Activated effector memory CD4-positive, alpha-beta T cell treated with anti-CD3 and anti-CD28 coated beads, Interleukin-2, amount 50 U/mL, for 16 hours (primary cell): ENCODE data around the gene FHL1.
"Not testable (repeated sequence)": the region's sequence is repeated elsewhere in the genome, so short reads cannot be mapped to it uniquely, and the experiment has no call there.

Experiments used
- DNase-seq: peaks from one replicate; pipeline ENCODE4 v3.0.0-alpha.2; 2020

FHL1 gene

DNA sequence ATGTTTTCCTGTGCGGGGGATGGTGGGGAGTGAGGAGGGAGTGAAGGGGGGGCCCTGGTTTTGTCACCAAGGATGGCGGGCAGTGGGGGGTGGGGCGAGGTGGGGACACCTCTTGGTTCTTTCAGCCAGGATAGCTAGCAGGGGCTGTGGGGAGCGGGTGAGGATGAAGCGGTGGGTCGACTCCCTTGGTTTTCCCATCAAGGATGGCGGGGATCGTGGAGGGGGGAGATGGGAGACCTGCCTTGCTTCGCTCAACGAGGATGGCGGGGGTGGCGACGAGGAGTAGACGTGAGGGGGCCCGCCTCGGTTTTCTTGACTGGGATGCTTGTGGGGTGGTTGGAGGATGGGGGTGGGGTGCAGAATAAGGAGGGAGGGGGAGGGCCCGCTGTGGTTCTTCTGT, 643 bp downstream of the FHL1 start:
- DNase-seq: no peak

DNA sequence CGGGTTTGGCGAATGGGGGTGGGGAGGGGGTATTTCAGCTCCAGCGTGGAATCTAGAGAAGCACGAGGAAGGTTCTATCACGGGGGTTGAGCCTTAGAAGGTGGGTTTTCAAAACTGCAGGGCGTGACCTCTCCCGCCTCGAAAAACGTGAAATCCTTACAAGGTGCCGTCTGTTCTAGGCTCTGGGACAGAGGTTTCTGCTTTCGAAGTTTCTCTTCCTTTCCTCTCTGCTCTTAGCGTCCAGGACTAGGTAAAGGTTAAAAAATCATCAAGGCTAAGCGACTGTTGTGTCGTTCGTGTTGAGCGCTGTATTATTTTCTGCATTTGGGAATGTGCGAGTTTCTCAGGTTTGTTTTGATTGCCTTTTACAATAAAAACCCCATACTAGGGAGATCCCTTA, 1.1 kb downstream of the FHL1 start:
- DNase-seq: no peak

DNA sequence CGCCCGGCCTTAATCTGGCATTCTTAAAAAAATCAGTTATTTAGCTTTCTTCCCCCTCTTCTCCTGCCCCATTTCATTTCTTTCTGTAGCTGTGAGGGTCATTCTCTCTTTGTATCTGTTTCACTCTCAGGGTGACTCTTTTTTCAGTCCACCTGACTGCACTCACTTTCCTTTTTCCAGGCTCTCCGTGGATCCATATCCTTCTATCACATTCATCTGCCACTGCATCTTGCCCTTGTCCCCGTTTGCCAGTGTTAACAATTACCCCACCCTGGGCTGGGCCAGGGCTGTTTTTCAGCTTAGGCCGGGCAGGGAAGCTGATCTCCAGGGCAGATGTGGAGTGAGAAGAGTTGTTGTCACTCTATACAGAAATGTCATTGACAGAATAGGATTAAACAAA, 7.7 kb downstream of the FHL1 start:
- no peak for DNase-seq

DNA sequence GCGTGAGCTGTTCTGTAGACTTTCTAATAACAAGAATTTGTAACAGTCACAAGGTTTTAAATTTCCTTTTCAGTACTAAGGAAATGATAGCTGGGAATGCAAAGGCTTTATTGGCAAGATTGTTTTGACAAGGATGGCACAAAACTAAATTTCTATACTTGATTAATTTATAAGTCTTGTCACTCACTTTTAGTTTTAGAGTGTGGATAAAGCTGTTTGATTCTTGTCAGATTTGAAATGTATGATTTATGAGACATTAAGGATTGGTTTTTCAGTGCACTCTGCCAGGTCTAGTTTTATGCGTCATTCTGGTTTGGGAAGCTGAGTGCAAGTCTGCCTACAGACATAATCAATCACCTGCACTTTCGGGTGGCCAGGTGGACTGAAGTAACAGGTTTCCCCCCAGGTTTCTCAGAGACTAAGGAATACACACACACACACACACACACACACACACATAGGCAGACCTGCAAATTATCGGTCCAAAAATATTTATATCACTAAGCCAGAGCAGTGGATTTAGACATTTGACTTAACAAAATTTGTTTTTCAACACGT, 9.3 kb downstream of the FHL1 start:
- no peak for DNase-seq

DNA sequence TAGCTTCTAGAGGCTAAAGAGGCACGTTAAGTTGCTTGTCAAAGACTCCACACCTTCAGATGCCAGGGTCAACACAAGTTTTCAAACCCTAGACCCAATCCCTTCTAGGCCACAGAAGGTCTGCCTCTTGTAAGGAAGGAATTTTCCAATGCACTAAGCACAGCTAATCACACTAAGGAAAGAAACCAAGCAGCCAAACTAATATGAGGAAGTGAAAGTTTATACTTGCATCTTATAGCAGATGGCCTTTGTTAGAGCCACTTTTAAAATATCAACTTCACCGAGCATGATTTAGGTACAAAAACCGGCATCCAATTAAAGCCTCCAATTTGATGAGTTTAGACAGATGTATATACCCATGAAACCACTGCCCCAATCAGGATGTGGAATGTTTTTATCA, 9.9 kb downstream of the FHL1 start:
- no peak for DNase-seq

DNA sequence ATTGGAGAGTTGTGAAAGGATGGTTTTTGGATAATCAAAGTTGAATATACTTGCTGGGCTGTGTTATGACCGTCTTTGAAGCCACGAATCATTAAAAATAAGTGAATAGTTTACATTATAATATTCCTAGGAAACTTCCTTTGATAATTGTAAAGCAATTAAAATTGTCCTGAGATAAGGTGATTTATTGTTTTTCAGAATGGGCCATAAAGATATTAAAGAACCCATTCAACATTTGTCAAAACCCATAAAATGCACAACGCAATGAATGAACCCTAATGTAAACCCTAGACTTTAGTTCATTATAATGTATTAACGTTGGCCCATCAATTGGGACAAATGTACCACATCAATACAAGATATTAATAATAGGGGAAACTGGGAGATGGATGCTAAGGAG, 11.4 kb downstream of the FHL1 start:
- DNase-seq: no peak

DNA sequence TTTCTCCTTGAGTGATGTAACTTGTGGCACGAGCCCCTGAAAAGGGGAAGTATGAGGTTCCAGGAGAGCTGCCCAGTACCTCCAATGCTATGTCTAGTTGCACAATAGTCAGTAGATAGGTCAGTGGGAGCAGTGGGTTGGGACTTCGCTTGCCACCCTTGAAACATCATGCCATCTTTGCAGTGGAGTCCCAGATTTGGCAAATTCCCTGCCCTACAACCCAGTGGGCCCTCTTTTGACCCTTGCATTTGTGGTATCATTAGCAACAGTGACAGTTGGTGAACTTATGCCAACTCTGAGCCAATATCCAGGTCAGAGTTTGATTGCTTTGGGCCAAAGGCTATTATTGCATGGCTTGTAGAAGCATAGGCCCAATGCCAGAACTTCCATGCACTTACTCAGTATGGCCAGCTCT, 12.3 kb downstream of the FHL1 start:
- DNase-seq: no peak

DNA sequence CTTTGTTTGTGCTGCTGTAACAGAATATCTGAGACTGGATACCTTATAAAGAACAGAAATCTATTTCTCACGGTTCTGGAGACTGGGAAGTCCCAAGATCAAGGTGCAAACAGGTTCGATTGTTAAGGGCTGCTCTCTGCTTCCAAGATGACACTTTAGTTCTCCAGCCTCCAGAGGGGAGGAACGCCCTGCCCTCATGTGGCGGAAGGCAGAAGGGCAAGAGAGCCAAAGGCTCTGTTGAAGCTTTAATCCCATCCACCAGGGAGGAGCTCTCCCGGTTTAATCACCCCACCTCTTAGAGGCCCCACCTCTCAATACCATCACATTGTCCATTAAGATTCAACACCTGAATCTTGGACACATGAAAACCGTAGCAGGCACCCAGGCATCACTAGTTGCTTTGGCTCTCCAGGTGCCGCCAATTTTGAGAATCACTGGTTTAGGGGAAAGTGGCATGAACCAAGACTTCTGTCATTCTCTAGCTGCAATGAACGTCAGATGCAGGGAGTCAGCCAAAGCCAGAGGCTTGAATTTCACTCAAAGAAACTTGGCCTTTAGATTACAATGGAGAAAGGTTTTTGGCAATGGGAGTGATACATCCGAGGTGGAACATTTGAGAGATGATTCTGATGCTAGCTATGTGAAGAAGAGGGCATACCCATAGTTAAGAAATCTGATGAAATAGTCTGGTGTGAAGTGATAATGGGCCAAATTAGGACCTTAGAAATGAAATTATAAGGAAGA, 15.7 kb downstream of the FHL1 start:
- peak; percentile 77 for DNase-seq

DNA sequence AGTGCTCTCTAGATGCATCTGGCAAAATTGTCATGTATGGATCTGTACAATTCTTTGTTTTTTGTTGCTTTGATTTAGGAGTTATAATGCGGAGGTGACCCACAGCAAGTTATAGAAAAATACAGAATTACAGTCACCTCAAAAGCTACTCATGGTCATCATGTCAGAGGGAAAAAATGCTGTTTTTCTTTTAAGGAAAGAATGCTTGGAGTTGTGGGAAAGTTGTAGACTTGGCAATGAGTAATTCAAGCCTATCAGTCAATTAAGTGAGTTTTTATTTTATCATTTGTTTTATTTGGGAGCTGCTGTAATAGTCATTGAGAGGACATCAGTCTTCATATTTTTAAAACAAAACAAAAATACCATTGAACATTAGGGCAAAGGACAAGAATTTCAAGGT, 16.4 kb downstream of the FHL1 start:
- DNase-seq: no peak

DNA sequence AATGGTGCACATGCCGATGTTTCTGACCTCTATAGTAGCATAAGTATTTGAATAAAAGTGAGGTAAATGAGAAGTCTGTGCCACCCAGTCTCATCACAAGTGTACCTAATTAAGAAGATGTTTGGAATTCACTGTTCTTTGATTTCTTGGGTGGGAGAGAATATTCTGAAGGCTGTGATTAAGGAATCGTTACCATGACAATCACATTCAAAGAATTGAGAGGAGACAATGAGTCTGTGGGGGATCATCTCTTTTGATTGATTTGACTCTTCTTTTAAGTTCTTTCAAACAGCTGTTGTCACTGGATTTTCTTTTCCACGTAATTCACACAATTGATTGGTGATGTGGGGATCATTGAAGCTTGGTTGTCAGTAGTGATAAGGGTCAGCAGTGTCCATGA, 18.1 kb downstream of the FHL1 start:
- DNase-seq: no peak

DNA sequence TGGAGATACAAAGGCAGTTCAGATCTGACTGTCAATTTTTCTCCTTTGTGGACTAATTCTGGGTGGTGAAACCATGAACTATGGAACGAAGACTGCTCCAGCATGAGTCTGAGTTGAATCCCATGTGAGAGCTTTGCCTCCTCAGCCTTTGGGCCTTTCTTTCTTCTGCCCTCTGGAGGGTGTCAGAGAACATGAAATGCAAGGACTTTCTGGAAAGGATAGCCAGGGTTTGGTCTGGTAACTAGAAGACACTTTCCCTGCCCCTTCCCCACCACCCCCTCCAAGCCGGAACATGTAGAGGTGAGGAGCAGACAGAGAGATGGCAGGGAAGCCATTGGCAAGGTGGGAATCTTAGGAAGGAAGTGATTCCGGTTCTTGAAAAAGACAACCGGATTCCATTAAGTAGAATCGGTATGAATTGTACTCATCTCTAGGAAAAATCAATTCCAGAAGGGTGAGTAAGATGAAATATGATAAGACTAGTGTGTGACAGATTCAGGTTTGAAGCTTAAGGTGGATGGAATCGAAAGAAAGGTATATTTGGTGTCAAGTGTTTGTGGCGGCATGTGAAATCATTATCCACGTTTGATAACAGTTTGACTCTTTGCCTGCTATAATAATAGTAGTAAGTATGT, 19.0 kb downstream of the FHL1 start:
- DNase-seq: no peak

DNA sequence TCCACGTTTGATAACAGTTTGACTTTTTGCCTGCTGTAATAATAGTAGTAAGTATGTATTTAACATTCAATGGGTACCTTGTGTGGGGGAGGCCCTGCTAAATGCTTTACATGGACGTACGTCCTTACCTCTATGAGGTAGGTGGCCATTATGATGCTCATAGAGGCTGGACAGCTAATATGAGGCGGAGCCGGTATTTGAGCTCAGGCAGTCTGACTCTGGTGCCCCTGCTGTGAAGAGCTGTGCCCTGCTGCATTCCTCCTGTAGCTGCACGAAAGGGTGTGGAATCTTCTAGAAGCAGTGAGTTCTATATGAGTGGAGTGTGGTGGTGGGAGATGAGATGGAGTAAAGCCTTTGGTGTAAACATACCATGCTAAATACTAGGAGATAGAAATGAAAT, 20.7 kb downstream of the FHL1 start:
- DNase-seq: not testable (repeated sequence)

DNA sequence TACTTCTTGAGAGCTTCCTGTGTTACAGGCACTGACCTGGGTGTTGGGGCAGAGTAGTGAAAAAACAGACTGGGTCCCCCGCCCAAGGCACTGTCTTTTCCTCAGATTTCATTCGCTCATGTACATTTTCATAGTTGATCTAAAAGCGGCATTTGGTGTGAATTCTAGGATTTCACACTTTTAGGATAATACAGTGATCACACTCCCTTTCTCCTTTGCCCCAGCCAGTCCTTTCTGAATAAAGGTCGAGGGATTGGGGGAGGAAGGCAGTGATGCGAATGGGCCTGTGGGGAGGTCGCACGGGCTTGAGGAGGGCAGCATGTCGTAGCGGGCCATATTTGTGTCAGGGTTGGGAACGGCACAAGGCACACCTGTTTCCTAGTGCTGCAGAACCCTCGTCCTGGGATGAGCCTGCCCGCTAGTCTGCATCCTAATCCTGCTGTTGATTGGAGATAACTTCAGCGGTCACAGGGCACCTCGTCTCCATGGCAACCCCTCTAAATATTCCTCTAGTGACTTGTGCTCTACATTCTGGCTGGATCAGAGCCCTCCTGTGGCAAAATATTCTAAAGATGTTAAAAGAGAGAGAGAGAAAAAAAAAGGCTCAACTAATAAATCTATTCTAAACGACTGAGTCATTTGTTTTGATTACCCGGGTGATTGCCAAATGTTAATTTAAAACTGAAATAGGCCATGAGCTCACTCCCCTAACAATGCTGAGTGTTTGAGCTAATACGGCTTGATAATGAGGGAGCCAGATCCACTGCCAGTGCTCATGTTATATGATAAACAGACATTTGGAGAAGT, 21.8 kb downstream of the FHL1 start:
- no peak for DNase-seq

DNA sequence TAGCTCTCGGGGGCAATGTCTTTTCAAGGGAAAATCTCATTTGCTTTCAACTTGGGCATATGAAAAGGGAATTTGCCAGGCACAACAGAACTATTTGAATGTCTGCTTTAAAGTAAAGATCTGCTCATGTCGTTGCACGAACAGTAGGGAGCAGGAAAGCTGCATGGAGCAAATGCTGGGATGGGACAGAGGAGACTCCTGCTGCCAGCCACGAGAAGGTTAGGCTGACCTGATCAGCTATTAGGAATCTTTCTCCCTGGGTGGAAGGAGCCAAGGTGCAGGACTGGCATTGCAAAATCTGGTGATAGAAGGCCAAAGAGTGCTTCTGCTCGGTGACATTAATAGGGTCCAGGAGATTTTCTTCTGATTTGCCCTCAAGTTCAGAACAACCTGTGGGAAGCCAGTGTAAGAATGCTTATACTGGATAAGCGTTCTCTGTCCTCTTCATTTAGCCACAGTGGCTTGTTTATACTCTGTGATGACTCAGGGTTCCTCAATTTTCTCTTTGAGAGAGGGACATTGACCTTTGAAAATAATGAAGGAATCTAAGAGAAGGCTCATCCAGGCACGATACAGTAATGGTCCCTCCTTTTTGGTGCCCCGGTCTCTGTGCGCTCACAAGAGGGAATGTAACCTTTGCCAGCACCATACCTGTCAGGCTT, 22.9 kb downstream of the FHL1 start:
- DNase-seq: no peak

DNA sequence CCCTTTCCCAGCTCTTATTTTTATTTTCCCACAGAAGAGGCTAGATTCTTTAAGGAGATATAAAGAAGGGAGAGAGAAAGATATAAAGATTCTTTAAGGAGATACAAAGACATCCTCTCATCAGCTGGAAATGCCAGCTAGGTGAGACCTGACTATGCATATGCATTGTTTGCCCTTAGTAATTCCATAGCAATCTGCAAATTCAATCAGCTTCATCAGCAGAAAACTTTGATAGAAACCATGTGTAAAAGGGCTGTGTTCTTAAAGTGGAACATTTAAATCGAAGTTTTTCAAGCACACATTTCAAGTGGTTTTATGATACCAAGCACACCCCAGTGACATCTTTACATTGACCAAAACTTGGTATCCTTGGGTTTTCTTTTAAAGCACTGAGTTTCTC, 24.1 kb downstream of the FHL1 start:
- no peak for DNase-seq

DNA sequence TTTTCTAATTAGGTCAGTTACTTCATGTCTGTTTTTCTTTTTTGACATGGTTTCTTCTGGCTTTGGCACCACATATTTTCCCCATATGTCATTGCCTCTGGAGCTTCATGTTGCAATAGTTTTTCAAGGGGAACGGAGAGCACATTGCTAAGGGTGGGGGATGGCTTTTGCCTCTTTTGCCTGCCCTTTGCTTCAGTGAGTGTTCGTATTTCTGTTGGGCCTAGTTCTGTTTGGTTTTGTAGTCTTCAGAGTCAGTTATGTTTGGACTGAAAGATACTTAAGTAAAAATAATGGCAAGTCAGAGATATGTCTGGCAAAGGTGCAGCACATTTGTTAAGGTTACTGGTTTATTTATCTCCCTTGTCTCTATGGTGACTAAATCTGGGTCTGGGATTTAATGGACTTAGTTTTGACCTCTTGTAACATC, 29.1 kb downstream of the FHL1 start:
- no peak for DNase-seq

DNA sequence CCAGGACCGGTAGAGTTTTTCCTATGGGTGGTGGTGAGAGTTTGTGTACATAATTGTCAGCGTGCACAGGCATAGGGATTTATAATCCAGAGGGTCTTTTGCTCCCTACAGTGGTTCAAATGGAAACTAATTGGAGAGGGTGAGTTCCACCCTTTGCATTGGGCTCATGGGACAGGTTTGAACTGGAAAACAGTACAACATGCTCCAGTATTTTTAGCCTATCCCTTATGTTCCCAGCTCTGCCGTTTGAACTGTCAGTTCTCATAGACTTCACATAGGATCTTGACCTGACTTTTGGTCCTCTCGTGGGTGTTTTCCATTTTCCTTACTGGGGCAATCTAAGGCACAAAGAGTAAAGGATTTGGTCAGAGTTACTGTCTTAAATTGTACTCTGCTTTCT, 31.8 kb downstream of the FHL1 start:
- DNase-seq: no peak

DNA sequence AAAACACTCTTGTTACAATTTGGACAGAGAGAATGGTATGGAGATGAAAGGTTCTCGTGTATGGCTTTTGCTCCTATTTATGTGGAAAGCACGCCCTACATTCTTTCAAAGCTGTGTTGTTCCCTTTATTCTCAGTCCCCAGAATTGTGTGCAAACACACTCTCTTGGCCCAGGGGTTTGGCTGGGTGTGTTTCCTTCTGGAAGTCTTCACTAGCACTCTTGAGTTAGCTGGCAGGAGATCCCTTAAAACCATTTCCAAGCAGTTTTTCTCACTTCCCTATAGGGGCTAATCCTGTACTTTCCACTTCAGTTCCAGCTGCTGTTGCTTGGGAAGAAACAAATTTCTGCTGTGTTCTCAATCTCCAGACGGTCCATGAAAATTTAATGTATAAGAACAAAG, 35.1 kb downstream of the FHL1 start:
- no peak for DNase-seq

DNA sequence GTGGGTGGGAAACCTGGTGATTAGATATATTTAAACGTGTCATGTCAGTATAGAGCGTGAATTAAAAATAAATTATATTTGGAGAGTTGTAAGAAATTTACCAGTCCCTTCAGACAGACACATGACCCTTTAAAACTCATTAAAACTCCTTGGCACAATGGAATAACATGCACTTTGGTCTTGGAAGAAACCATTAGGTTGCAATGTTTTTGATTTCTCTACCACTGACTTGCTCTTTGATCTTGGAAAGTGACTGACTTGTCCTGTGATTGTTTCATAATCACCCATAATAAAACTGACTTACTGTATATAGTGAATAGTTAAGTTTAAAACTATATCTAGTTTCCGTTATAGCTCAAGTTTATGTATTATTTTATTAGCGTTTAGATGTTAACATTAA, 35.8 kb downstream of the FHL1 start:
- no peak for DNase-seq

DNA sequence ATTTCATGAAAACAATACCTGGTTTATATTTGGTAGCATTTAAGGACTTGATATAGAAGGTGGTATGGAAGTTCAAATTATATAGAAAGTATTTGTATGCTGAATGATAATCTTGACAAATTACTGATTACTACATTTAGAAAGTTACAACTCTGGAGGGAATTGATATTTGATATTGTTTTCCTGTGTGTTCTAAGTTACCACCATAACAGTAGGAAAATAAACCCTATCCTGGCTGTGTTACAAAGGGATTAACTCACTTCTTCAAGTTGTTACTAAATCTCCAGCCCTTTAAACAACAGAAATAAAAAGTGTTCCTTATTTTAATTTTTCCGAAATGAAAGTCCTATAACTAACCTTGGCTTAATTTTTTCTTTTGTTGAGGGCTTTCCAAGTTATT, 36.6 kb downstream of the FHL1 start:
- DNase-seq: no peak

DNA sequence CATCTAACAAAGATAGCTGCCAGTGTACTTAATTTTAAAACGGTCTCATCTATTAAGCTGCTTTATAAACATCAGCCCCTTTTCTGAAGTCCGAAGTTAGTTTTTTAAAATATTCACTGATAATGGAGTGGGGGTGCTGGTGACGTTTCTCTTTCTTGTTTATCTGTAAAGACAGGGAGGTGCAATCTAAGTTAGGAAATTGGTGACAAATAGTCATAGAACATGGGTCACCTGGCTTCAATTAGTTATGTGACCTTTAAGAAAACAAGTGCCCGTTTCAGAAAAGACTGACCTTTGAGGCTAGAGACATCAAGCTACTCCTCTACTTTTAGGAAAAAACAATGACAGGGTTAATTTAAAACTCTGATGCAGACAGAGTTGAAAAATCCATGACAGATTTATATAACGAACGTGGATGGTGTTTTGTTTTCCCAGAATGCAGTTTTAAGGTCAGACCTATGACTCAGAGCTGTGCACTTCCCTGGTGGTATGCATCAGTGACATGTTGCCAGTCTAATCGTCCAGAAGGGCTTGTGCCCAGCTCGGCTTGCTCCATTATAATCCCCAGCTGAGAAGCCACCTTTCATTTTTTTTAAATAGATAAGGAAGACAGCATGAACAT, 38.2 kb downstream of the FHL1 start:
- DNase-seq: no peak

DNA sequence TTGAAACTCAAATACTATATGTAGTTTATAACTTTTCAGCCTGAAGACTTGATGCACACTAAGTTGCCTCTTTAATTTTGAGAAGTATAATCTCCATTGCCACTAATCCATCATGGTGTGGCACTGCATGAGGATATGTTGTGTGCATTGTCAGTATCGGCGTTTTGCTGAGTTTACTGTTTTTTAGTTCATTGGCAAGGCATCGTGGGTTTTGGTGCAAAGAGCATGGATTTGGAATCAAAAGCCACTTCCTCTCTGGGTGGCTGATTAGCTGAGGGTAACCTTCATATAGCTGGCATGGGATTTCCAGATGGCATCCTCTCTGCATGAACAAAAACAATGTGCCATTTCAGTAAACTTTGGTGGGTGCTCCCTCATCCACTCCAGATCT, 38.7 kb downstream of the FHL1 start:
- DNase-seq: no peak

DNA sequence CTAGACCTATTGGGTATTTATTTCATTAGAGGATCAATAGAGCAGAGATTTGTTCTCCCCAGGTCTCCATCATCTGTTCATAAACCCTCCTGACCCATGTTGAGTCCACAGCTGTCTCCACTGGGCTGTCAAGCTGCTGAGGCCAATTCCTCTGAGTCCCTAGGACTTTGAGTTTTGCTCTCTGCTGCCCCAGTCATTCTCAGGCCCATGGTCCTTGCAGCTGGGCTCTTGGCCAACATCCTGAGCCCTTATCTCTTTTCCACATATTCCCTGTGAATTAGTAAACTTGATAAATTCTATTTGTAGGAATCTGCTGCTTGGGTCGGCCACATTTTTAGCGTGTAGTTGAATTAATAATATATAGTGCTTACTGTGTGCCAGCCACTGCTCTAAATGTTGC, 41.9 kb downstream of the FHL1 start:
- no peak for DNase-seq
